Activated CD4-positive, alpha-beta T cell treated with anti-CD3 and anti-CD28 coated beads, Interleukin-2, amount 10 ng/mL, durations not matched to agents 24 days and 14 days (primary cell): ENCODE data around the gene RPL26. TPM values are rescaled to one million over a fixed set of nuclear protein-coding genes. Genes with fewer than 3 reads are reported as not detected.
"Not testable (repeated sequence)": the region's sequence is repeated elsewhere in the genome, so short reads cannot be mapped to it uniquely, and the experiment has no call there.

ENCODE experiments used
- DNase-seq: peaks from one replicate; pipeline ENCODE4 v3.0.0; 2022
- H3K27ac Mint-ChIP-seq: one replicate; pipeline ENCODE4 v1.8.0; 2022; ENCODE audit warnings: mild to moderate bottlenecking, mixed read lengths
- H3K27me3 Mint-ChIP-seq: one replicate; pipeline ENCODE4 v1.8.0; 2022; ENCODE audit warnings: mixed read lengths
- H3K36me3 Mint-ChIP-seq: one replicate; pipeline ENCODE4 v1.8.0; 2022; ENCODE audit warnings: low read depth, mild to moderate bottlenecking, mixed read lengths
- H3K4me1 Mint-ChIP-seq: one replicate; pipeline ENCODE4 v1.8.0; 2021; ENCODE audit warnings: mixed read lengths
- H3K4me3 Mint-ChIP-seq: one replicate; pipeline ENCODE4 v1.8.0; 2022; ENCODE audit warnings: mild to moderate bottlenecking, moderate library complexity, mixed read lengths
- H3K9me3 Mint-ChIP-seq: one replicate; pipeline ENCODE4 v1.8.0; 2021; ENCODE audit warnings: mixed read lengths
- intact Hi-C: fragments of 100-400 bp; cut with micrococcal nuclease; formaldehyde crosslinking; loops from one replicate; pipeline ENCODE4 v1.15.1; 2023
- total RNA-seq: library from RNA; stranded (reverse); gene quantifications from 2 replicates; pipeline ENCODE4 v1.2.3, GENCODE V29; 2022

RPL26 gene
- total RNA-seq, 1 donor from 2014 or later, result 2,460 TPM

- Mint-ChIP-seq H3K27ac (no peak overlapping the region), H3K4me1 (no peaks in the 10 kb centered on the region), H3K9me3 (no peaks in the 10 kb centered on the region), H3K4me3 (no peak overlapping the region), H3K36me3 (peaks cover 13% of the 10 kb centered on the region), H3K27me3 (no peaks in the 10 kb centered on the region)
- DNase-seq, result no peak
- intact Hi-C loops, result no loop called here
Measured at GRCh38 chr17:8369944-8370343, 13.0 kb downstream of the RPL26 start.

- no peaks in the 10 kb centered on the region for H3K9me3 Mint-ChIP-seq
- intact Hi-C loops, result no loop called here
- H3K4me3 Mint-ChIP-seq, result no peak overlapping the region
- peaks cover 13% of the 10 kb centered on the region for H3K36me3 Mint-ChIP-seq
- DNase-seq, result no peak
- H3K27ac Mint-ChIP-seq, result no peak overlapping the region
- no peaks in the 10 kb centered on the region for H3K27me3 Mint-ChIP-seq
- no peaks in the 10 kb centered on the region for H3K4me1 Mint-ChIP-seq
Measured at GRCh38 chr17:8368193-8368592, 14.8 kb downstream of the RPL26 start.

- Mint-ChIP-seq H3K4me1 (no peaks in the 10 kb centered on the region), H3K27me3 (no peaks in the 10 kb centered on the region), H3K27ac (no peak overlapping the region), H3K9me3 (no peaks in the 10 kb centered on the region), H3K36me3 (peaks cover 13% of the 10 kb centered on the region), H3K4me3 (no peak overlapping the region)
- no peak for DNase-seq
- intact Hi-C loops, result no loop called here
Measured at GRCh38 chr17:8366231-8366630, 16.8 kb downstream of the RPL26 start.

- Mint-ChIP-seq H3K27me3 (no peaks in the 10 kb centered on the region), H3K27ac (no peak overlapping the region), H3K4me3 (no peak overlapping the region), H3K9me3 (no peaks in the 10 kb centered on the region), H3K4me1 (no peaks in the 10 kb centered on the region), H3K36me3 (peaks cover 10% of the 10 kb centered on the region)
- intact Hi-C loops, result no loop called here
- DNase-seq, result no peak
Measured at GRCh38 chr17:8365143-8365542, 17.9 kb downstream of the RPL26 start.

GRCh38 chr17:8362651-8363332 is 20.2 kb downstream of the RPL26 start:
- no peaks in the 10 kb centered on the region for H3K36me3 Mint-ChIP-seq
- intact Hi-C loops, result no loop called here
- H3K27me3 Mint-ChIP-seq, result no peaks in the 10 kb centered on the region
- H3K4me3 Mint-ChIP-seq, result no peak overlapping the region
- H3K4me1 Mint-ChIP-seq, result peaks cover 4% of the 10 kb centered on the region
- H3K9me3 Mint-ChIP-seq, result no peaks in the 10 kb centered on the region
- H3K27ac Mint-ChIP-seq, result no peak overlapping the region
- DNase-seq, result no peak

- H3K4me1 Mint-ChIP-seq, result peaks cover 4% of the 10 kb centered on the region
Measured at GRCh38 chr17:8360751-8361150, 22.2 kb downstream of the RPL26 start.

GRCh38 chr17:8360260-8360659 is 22.7 kb downstream of the RPL26 start:
- peaks cover 4% of the 10 kb centered on the region for H3K4me1 Mint-ChIP-seq
- no peaks in the 10 kb centered on the region for H3K36me3 Mint-ChIP-seq
- H3K9me3 Mint-ChIP-seq, result no peaks in the 10 kb centered on the region
- intact Hi-C loops, result no loop called here
- no peak for DNase-seq
- peaks cover 2% of the 10 kb centered on the region for H3K27me3 Mint-ChIP-seq
- no peak overlapping the region for H3K4me3 Mint-ChIP-seq
- no peak overlapping the region for H3K27ac Mint-ChIP-seq

More at GRCh38 chr17:8360751-8361150, 22.2 kb downstream of the RPL26 start:
- DNase-seq, result no peak
- intact Hi-C loops, result no loop called here
- H3K27ac Mint-ChIP-seq, result no peak overlapping the region
- H3K4me3 Mint-ChIP-seq, result no peak overlapping the region
- H3K9me3 Mint-ChIP-seq, result no peaks in the 10 kb centered on the region
- no peaks in the 10 kb centered on the region for H3K27me3 Mint-ChIP-seq
- no peaks in the 10 kb centered on the region for H3K36me3 Mint-ChIP-seq

GRCh38 chr17:8359769-8360168 is 23.2 kb downstream of the RPL26 start:
- no peak for DNase-seq
- no peak overlapping the region for H3K27ac Mint-ChIP-seq
- intact Hi-C loops, result no loop called here
- H3K36me3 Mint-ChIP-seq, result no peaks in the 10 kb centered on the region
- no peaks in the 10 kb centered on the region for H3K9me3 Mint-ChIP-seq
- peaks cover 4% of the 10 kb centered on the region for H3K4me1 Mint-ChIP-seq
- peaks cover 2% of the 10 kb centered on the region for H3K27me3 Mint-ChIP-seq
- no peak overlapping the region for H3K4me3 Mint-ChIP-seq

- no peak overlapping the region for H3K27ac Mint-ChIP-seq
- no peaks in the 10 kb centered on the region for H3K9me3 Mint-ChIP-seq
- no peaks in the 10 kb centered on the region for H3K36me3 Mint-ChIP-seq
- peaks cover 2% of the 10 kb centered on the region for H3K27me3 Mint-ChIP-seq
- H3K4me3 Mint-ChIP-seq, result no peak overlapping the region
- intact Hi-C loops, result no loop called here
- DNase-seq, result no peak
- peaks cover 4% of the 10 kb centered on the region for H3K4me1 Mint-ChIP-seq
Measured at GRCh38 chr17:8357910-8358309, 25.1 kb downstream of the RPL26 start.

- H3K9me3 Mint-ChIP-seq, result no peaks in the 10 kb centered on the region
- H3K4me1 Mint-ChIP-seq, result no peaks in the 10 kb centered on the region
- intact Hi-C loops, result no loop called here
- H3K36me3 Mint-ChIP-seq, result no peaks in the 10 kb centered on the region
- no peak overlapping the region for H3K4me3 Mint-ChIP-seq
- no peak for DNase-seq
- H3K27me3 Mint-ChIP-seq, result peaks cover 4% of the 10 kb centered on the region
- H3K27ac Mint-ChIP-seq, result no peak overlapping the region
Measured at GRCh38 chr17:8354236-8354635, 28.8 kb downstream of the RPL26 start.

GRCh38 chr17:8353736-8354135 is 29.3 kb downstream of the RPL26 start:
- Mint-ChIP-seq H3K27ac (no peak overlapping the region), H3K27me3 (peaks cover 4% of the 10 kb centered on the region), H3K9me3 (no peaks in the 10 kb centered on the region), H3K4me1 (no peaks in the 10 kb centered on the region), H3K36me3 (no peaks in the 10 kb centered on the region), H3K4me3 (no peak overlapping the region)
- no peak for DNase-seq
- intact Hi-C loops, result no loop called here

GRCh38 chr17:8350339-8350738 is 32.7 kb downstream of the RPL26 start:
- Mint-ChIP-seq H3K4me1 (no peaks in the 10 kb centered on the region), H3K36me3 (no peaks in the 10 kb centered on the region), H3K27ac (no peak overlapping the region), H3K9me3 (no peaks in the 10 kb centered on the region), H3K4me3 (no peak overlapping the region), H3K27me3 (peaks cover 24% of the 10 kb centered on the region)
- intact Hi-C loops, result no loop called here
- no peak for DNase-seq

- H3K4me3 Mint-ChIP-seq, H3K4me1 Mint-ChIP-seq, H3K9me3 Mint-ChIP-seq, DNase-seq, intact Hi-C loops, H3K27ac Mint-ChIP-seq, H3K36me3 Mint-ChIP-seq: not testable (repeated sequence)
- peaks cover 28% of the 10 kb centered on the region for H3K27me3 Mint-ChIP-seq
Measured at GRCh38 chr17:8347001-8347400, 36.0 kb downstream of the RPL26 start.

- H3K27me3 Mint-ChIP-seq, result peaks cover 28% of the 10 kb centered on the region
- H3K27ac Mint-ChIP-seq, result no peak overlapping the region
- DNase-seq, result no peak
- no peak overlapping the region for H3K4me3 Mint-ChIP-seq
- intact Hi-C loops, result no loop called here
- H3K36me3 Mint-ChIP-seq, result no peaks in the 10 kb centered on the region
- H3K9me3 Mint-ChIP-seq, result no peaks in the 10 kb centered on the region
- H3K4me1 Mint-ChIP-seq, result peaks cover 2% of the 10 kb centered on the region
Measured at GRCh38 chr17:8345951-8346665, 36.9 kb downstream of the RPL26 start.
